Heart left ventricle (tissue), 13 donors: Measurements from ENCODE around the gene ARL15.

Experiments used
- POLR2A ChIP-seq, 2 donors: fragments of 450-650 bp; IDR thresholded peaks; one replicate each; pipeline ENCODE4 v1.6.1; 2017; ENCODE audit warnings: antibody characterized with exemption in 2 of 2, mild to moderate bottlenecking in 2 of 2, moderate library complexity in 2 of 2
- TF ChIP-seq, protein P1 (sequence below), 12 donors: fragments of 200-600 bp; sonication (generic) in 4 of 12; IDR thresholded peaks; one replicate each; pipeline versions ENCODE4 v1.5.0 to v1.8.0; 2018 to 2022; ENCODE audit warnings: antibody characterized with exemption in 12 of 12, mild to moderate bottlenecking in 5 of 12
- donor health status: ischemic (EF 13 %, LVEDD 7.1; RV severe dilation, severe dysfunction).
- donor health status: DM: no; HTN: yes; CAD: no.
- donor health status: DM: no; HTN: no; CAD: no.
- donor health status: ischemic (EF 25% LVEDD 6.9; RV normal size, moderate dysfunction).
- donor health status: ischemic (EF 25% LVEDD 5.7; RV mildly dilated, moderate dysfunction).
- donor health status: ischemic (EF 35%, LVEDD 5.7; RV mildly dilated, moderate dysfunction).
- donor health status: nonischemic (EF 11% LVEDD 7.7; RV severe dilation, severe dysfunction).
- donor health status: DM: yes; HTN: yes; CAD: no.
- donor health status: PGD.
- donor health status: ischemic (EF 29% LVEDD 5.4; RV normal size, mild dysfunction).
- donor health status: nonischemic (EF 23%, LVEDD 6.1; RV moderate dilation, normal function).

DNA sequence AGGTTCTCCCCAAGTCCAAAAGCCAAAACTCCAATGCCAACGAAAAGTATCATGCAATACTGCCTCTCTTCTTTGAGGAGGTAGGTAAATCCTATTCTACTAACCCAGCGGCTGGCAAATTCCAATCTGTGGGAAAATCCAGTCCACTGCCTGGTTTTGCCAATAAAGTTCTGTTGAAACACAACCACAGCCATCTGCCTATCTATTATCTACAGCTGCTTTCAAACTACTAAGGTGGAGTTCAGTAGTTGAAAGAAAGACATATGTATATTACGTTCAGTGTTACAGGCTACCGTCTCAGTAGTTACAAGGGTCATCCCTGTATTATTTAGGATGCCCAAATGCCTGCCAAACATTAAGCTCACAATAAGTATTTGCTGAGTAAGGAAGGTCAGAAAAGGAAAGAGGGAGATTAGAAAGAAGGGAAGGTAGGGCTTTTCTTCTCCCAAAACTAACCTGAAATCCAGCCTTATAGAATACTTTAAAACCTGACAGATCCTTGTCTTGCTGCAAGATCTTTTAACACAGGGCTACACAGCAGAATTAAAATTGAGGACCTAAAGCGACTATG, 16.2 kb downstream of the ARL15 start:
- TF ChIP-seq, protein P1, sequence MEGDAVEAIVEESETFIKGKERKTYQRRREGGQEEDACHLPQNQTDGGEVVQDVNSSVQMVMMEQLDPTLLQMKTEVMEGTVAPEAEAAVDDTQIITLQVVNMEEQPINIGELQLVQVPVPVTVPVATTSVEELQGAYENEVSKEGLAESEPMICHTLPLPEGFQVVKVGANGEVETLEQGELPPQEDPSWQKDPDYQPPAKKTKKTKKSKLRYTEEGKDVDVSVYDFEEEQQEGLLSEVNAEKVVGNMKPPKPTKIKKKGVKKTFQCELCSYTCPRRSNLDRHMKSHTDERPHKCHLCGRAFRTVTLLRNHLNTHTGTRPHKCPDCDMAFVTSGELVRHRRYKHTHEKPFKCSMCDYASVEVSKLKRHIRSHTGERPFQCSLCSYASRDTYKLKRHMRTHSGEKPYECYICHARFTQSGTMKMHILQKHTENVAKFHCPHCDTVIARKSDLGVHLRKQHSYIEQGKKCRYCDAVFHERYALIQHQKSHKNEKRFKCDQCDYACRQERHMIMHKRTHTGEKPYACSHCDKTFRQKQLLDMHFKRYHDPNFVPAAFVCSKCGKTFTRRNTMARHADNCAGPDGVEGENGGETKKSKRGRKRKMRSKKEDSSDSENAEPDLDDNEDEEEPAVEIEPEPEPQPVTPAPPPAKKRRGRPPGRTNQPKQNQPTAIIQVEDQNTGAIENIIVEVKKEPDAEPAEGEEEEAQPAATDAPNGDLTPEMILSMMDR (IDR thresholded peaks at IDR 0.05), result no peak
- no peak for TF ChIP-seq POLR2A (IDR thresholded peaks at IDR 0.05)
